Measurements from ENCODE around the gene NRXN2. TPM values are rescaled to one million over a fixed set of nuclear protein-coding genes. Genes with fewer than 3 reads are reported as not detected.

Gene NRXN2
- total and polyA plus RNA-seq, 10 of the 15 experiments (the other 5 are each of a cell fraction or from before 2014, with no cell fraction given): 0.03 to 1.4 (median 0.23) TPM

DNA sequence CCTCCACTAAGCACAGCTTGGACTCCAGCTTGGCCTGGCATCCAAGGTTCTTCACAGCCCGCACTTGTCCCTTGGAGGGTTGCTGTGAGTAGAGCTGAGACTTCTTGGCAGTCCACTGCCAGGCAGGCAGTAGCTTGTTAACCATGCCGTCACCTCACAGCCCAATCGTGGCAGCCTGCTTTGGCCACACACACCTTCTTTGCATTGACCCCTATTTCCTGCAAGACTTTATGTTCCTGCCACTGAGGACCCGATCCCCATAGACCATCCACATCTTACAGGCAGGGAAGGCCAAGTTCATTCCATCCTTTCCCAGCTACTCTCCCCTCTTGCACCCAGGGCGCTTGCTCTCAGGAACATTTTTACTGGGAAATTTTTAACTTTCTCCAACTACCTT, 39.3 kb upstream of the NRXN2 start:
- POLR2A ChIA-PET: interaction anchor here (1.0 kb wide), 1 partner anchor 9 kb away, joined by 3 read pairs; no protein-coding TSS in a partner anchor

GRCh38 chr11:64760759-64761420, 37.9 kb upstream of the NRXN2 start:
- intact Hi-C loops (cut with micrococcal nuclease; ENCODE audit: unreplicated experiment) (no loop called here), in situ Hi-C loops (cut with MboI) (no loop called here)
- ChIA-PET RAD21 (ENCODE audit: unreplicated experiment) (interaction anchor here (0.6 kb wide), 1 partner anchor 16 kb away, joined by 4 read pairs; no protein-coding TSS in a partner anchor), SMC1A (ENCODE audit: uncharacterized antibody, unreplicated experiment) (interaction anchor here (1.2 to 1.7 kb wide), 2 partner anchors 10 to 15 kb away, joined by 4 to 5 read pairs; no protein-coding TSS in a partner anchor), CTCF (interaction anchor here (0.7 to 1.5 kb wide), 5 partner anchors 10 to 110 kb away, joined by 3 to 8 read pairs (median 4); no protein-coding TSS in a partner anchor), POLR2A (interaction anchor here (0.6 to 1.8 kb wide), 5 partner anchors 11 to 1960 kb away, joined by 3 to 6 read pairs (median 4); no protein-coding TSS in a partner anchor)
- no peak for DNase-seq (ENCODE audit: low read depth, low spot score)
- peaks cover 9% of the 10 kb centered on the region for H4K20me1 ChIP-seq (ENCODE audit: control insufficient read depth, insufficient read depth)
- no peaks in the 10 kb centered on the region for H3K9me3 ChIP-seq (replicated peaks; ENCODE audit: control insufficient read depth, insufficient read depth, low read length)
- H3K36me3 ChIP-seq (ENCODE audit: control insufficient read depth in 2 of 2, insufficient read depth in 2 of 2, low read length in 1 of 2): peaks cover 15% of the 10 kb centered on the region in 2 experiments; a peak in 3 of 4 replicates
- H2AFZ ChIP-seq (ENCODE audit: control insufficient read depth, low read depth, low read length): no peak overlapping the region
- H3K4me2 ChIP-seq (ENCODE audit: control insufficient read depth, insufficient read depth): no peak overlapping the region
- BruUV-seq (replicated peaks): no TSS peak
- no peaks in the 10 kb centered on the region for H3K79me2 ChIP-seq (ENCODE audit: control insufficient read depth, insufficient read depth, low read length)
- H3K27me3 ChIP-seq (replicated peaks in 1 of 2; ENCODE audit: control insufficient read depth in 2 of 2, insufficient read depth in 2 of 2, low read length in 1 of 2): no peaks in the 10 kb centered on the region
- peaks cover 17% of the 10 kb centered on the region for H3K4me1 ChIP-seq (ENCODE audit: control insufficient read depth, insufficient read depth, low read length)
- H3K9ac ChIP-seq (ENCODE audit: control insufficient read depth, insufficient read depth, low read length): no peak overlapping the region
- no peak overlapping the region for H3K4me3 ChIP-seq
- FAIRE-seq: no peak
- H3K27ac ChIP-seq (ENCODE audit: control insufficient read depth, insufficient read depth): no peak overlapping the region
- peak; percentile 38; the same call in 1 of the 2 replicates for TF ChIP-seq POLR2A (IDR thresholded peaks at IDR 0.05; ENCODE audit: low read depth, low read length)
- no peak for TF ChIP-seq USF2 (IDR thresholded peaks at IDR 0.05; ENCODE audit: borderline replicate concordance, low read depth, low read length)
- no peak for ATAC-seq
- WGBS (ENCODE audit: insufficient coverage, insufficient replicate concordance, low lambda C conversion rate, missing lambda C conversion rate): 58% methylated on average over 6 of the region's 7 CpGs

More for the DNA sequence above, 39.3 kb upstream of the NRXN2 start:
- Histone ChIP-seq H3K27me3 (replicated peaks in 1 of 2; ENCODE audit: control insufficient read depth in 2 of 2, insufficient read depth in 2 of 2, low read length in 1 of 2) (no peaks in the 10 kb centered on the region), H2AFZ (ENCODE audit: control insufficient read depth, low read depth, low read length) (no peak overlapping the region), H3K36me3 (ENCODE audit: control insufficient read depth in 2 of 2, insufficient read depth in 2 of 2, low read length in 1 of 2) (peaks cover 18 to 24% of the 10 kb centered on the region in 2 experiments), H3K9me3 (replicated peaks; ENCODE audit: control insufficient read depth, insufficient read depth, low read length) (no peaks in the 10 kb centered on the region), H3K9ac (ENCODE audit: control insufficient read depth, insufficient read depth, low read length) (no peak overlapping the region), H3K27ac (ENCODE audit: control insufficient read depth, insufficient read depth) (no peak overlapping the region), H3K4me3 (no peak overlapping the region), H3K79me2 (ENCODE audit: control insufficient read depth, insufficient read depth, low read length) (no peaks in the 10 kb centered on the region; the same call in 1 of the 2 replicates), H4K20me1 (ENCODE audit: control insufficient read depth, insufficient read depth) (peaks cover 13% of the 10 kb centered on the region), H3K4me1 (ENCODE audit: control insufficient read depth, insufficient read depth, low read length) (peaks cover 17% of the 10 kb centered on the region), H3K4me2 (ENCODE audit: control insufficient read depth, insufficient read depth) (no peak overlapping the region)
- ChIA-PET CTCF (interaction anchor here (1.0 to 1.6 kb wide), 2 partner anchors 10 to 13 kb away, joined by 4 to 5 read pairs; no protein-coding TSS in a partner anchor), RAD21 (ENCODE audit: unreplicated experiment) (no interaction called here), SMC1A (ENCODE audit: uncharacterized antibody, unreplicated experiment) (interaction anchor here (1.6 to 2.9 kb wide), 3 partner anchors 10 to 18 kb away, joined by 3 to 18 read pairs (median 11); partner anchors contain the start of gene RASGRP2)
- DNase-seq (ENCODE audit: low read depth, low spot score) (no peak), FAIRE-seq (no peak), ATAC-seq (peak; percentile 11)
- intact Hi-C loops (cut with micrococcal nuclease; ENCODE audit: unreplicated experiment) (no loop called here), in situ Hi-C loops (cut with MboI) (no loop called here)
- 45% methylated on average over 4 of the region's 5 CpGs for WGBS (ENCODE audit: insufficient coverage, insufficient replicate concordance, low lambda C conversion rate, missing lambda C conversion rate)
- TF ChIP-seq POLR2A (IDR thresholded peaks at IDR 0.05; ENCODE audit: low read depth, low read length): peak; percentile 82
- TF ChIP-seq POU2F2 (IDR thresholded peaks at IDR 0.05; ENCODE audit: borderline replicate concordance, low read depth, low read length): peak; percentile 51; the same call in 1 of the 3 replicates
- TF ChIP-seq CEBPB (IDR thresholded peaks at IDR 0.05; ENCODE audit: borderline replicate concordance in 1 of 2, low read depth in 2 of 2, low read length in 2 of 2): no peak
- TF ChIP-seq ZBED1 (IDR thresholded peaks at IDR 0.05; ENCODE audit: borderline replicate concordance): peak; percentile 19; the same call in 1 of the 2 replicates
- no peak for TF ChIP-seq SUZ12 (IDR thresholded peaks at IDR 0.05; ENCODE audit: unreplicated experiment)
- TF ChIP-seq POLR2AphosphoS5 (IDR thresholded peaks at IDR 0.05; ENCODE audit: low read length): peak; percentile 85
- no peak for TF ChIP-seq HCFC1 (IDR thresholded peaks at IDR 0.05; ENCODE audit: low read length)
- BruUV-seq (replicated peaks): TSS peak; percentile 23
